CD4-positive, alpha-beta T cell (primary cell): ENCODE data around the gene RAB24. TPM values are rescaled to one million over a fixed set of nuclear protein-coding genes. Genes with fewer than 3 reads are reported as not detected.
A peak's percentile ranks its signal among the peaks of the same experiment; 100 is the strongest.

Source experiments
- ATAC-seq: fragments of 200-7000 bp; cut with Tn5 transposase; one replicate; pipeline ENCODE4 v1.10.0; 2022; ENCODE audit warnings: mild to moderate bottlenecking; ENCODE audit not compliant: poor library complexity
- CTCF ChIA-PET: fragments of 350-600 bp; sonication (Branson Sonifier 250); formaldehyde crosslinking; loops from one replicate; lab custom pipeline; 2021; ENCODE audit warnings: antibody characterized with exemption, inconsistent platforms; lab: Charles Lee
- POLR2A ChIA-PET: fragments of 350-600 bp; sonication (Branson Sonifier 250); formaldehyde crosslinking; loops from one replicate; lab custom pipeline; 2021; ENCODE audit warnings: antibody characterized with exemption, inconsistent platforms; lab: Charles Lee
- DNase-seq, 14 experiments: peaks; one replicate each; pipeline ENCODE4 v3.0.0-alpha.2; 2013 to 2020; ENCODE audit warnings: mixed read lengths in 2 of 14
- H3K27ac ChIP-seq, 2 donors: one replicate each; pipeline versions ENCODE4 v1.5.1 to v1.7.0; 2013; ENCODE audit warnings: low read length in 2 of 2, low read depth in 1 of 2, mild to moderate bottlenecking in 1 of 2
- H3K27me3 ChIP-seq, 2 experiments: 1 replicate in 1 of 2; 2 replicates in 1 of 2; pipeline versions ENCODE4 v1.6.1 to v1.7.0; 2013; ENCODE audit warnings: low read length in 2 of 2, control low read depth in 1 of 2, mild to moderate bottlenecking in 1 of 2, moderate library complexity in 1 of 2; ENCODE audit not compliant: insufficient read depth in 2 of 2, control insufficient read depth in 1 of 2
- H3K36me3 ChIP-seq: one replicate; pipeline ENCODE4 v1.6.1; 2013; ENCODE audit warnings: low read length, control low read depth; ENCODE audit not compliant: insufficient read depth
- H3K4me1 ChIP-seq: one replicate; pipeline ENCODE4 v1.6.1; 2013; ENCODE audit warnings: low read length, control low read depth; ENCODE audit not compliant: insufficient read depth
- H3K4me3 ChIP-seq: one replicate; pipeline ENCODE4 v1.5.1; 2013; ENCODE audit warnings: mild to moderate bottlenecking, low read length, moderate library complexity
- H3K9me3 ChIP-seq, 2 experiments: 1 replicate in 1 of 2; 2 replicates in 1 of 2; pipeline versions ENCODE4 v1.6.1 to v1.7.0; 2013; ENCODE audit warnings: low read length in 2 of 2, mild to moderate bottlenecking in 2 of 2, control low read depth in 1 of 2, moderate library complexity in 1 of 2; ENCODE audit not compliant: control insufficient read depth in 1 of 2, insufficient read depth in 1 of 2
- H3K27ac Mint-ChIP-seq: one replicate; pipeline ENCODE4 v1.8.0; 2020; ENCODE audit warnings: mixed read lengths
- H3K27me3 Mint-ChIP-seq: one replicate; pipeline ENCODE4 v1.8.0; 2021; ENCODE audit warnings: mixed read lengths
- H3K36me3 Mint-ChIP-seq: one replicate; pipeline ENCODE4 v1.8.0; 2021; ENCODE audit warnings: low read depth, mixed read lengths
- H3K4me1 Mint-ChIP-seq: one replicate; pipeline ENCODE4 v1.8.0; 2021; ENCODE audit warnings: low read depth, mixed read lengths
- H3K4me3 Mint-ChIP-seq: one replicate; pipeline ENCODE4 v1.8.0; 2020; ENCODE audit warnings: mild to moderate bottlenecking, mixed read lengths
- H3K9me3 Mint-ChIP-seq: one replicate; pipeline ENCODE4 v1.8.0; 2020; ENCODE audit warnings: mixed read lengths
- CTCF ChIP-seq: fragments of 200-600 bp; IDR thresholded peaks from one replicate; pipeline ENCODE4 v1.8.0; 2022; ENCODE audit warnings: antibody characterized with exemption, mild to moderate bottlenecking
- intact Hi-C, 2 experiments: fragments of 100-400 bp; cut with DNase I in 1 of 2; cut with micrococcal nuclease in 1 of 2; formaldehyde crosslinking; loops; one replicate each; pipeline versions ENCODE4 v1.15.1 to v1.9.0; 2023 to 2025; cut with DNase I, micrococcal nuclease
- total RNA-seq, 174 experiments: library from RNA in 2 of 174; stranded (reverse) in 2 of 174; gene quantifications; one replicate each; pipeline ENCODE4 v1.2.3 and lab custom pipeline; 2021 to 2026

RAB24 gene
- total RNA-seq, 2 experiments from 2014 or later: 17.0 to 18.0 TPM

DNA sequence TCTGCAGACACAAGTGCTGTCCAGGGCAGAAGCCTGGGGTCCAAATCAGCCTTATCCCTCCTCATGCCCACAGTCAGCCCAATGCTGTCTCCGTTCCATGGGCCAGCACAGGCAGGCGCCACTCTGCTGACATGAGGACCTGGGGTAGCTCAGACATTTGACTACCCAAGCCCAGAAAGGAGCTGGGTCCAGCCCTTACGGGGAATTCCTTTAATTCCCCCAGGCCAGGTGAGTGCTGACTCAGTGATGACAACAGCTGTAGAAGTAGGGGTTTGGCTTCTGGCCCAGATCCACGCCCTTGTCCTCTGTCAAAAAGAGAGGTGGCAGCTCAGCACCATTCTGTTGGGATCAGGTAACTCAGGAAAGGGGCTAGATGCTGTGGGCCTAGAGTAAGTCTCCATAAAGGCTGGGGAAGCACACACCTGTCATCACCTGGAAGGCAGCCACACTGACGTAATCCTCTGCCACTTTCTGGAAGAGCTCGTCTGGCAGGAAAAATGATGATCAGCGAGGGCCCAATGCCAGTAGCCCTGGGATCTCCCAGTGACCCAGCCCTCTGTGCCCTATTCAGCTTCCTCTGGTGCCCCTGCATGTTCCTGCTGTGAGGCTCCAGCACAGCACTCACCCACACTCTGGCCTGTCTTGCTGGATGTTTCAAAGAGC is 1.9 kb downstream of the RAB24 start:
- Mint-ChIP-seq H3K27ac (peak overlapping the region; percentile 88), H3K27me3 (no peaks in the 10 kb centered on the region), H3K4me1 (peaks cover 80% of the 10 kb centered on the region), H3K9me3 (no peaks in the 10 kb centered on the region), H3K4me3 (peak overlapping the region; percentile 90), H3K36me3 (peaks cover 47% of the 10 kb centered on the region)
- Histone ChIP-seq H3K4me3 (peak overlapping the region; percentile 92), H3K9me3 (no peaks in the 10 kb centered on the region), H3K4me1 (peaks cover 71% of the 10 kb centered on the region), H3K36me3 (peaks cover 13% of the 10 kb centered on the region), H3K27me3 (no peaks in the 10 kb centered on the region), H3K27ac (peak overlapping the region; percentile 15 to 49)
- ATAC-seq (no peak), DNase-seq (peak in 2 of 14 experiments; percentile 36 to 57)
- TF ChIP-seq CTCF: no peak
- intact Hi-C loops: loop anchor here in 1 of 2 experiments (2.0 to 10.0 kb wide), 3 partner anchors 169 to 853 kb away; partner anchors contain the start of genes NHP2, NSD1 and TMED9
- CTCF ChIA-PET: interaction anchor here (0.9 to 1.0 kb wide), 2 partner anchors 8 to 12 kb away, joined by 3 to 4 read pairs; no protein-coding TSS in a partner anchor
- POLR2A ChIA-PET: interaction anchor here (1.0 to 3.4 kb wide), 5 partner anchors 11 to 187 kb away, joined by 3 to 15 read pairs (median 3); partner anchors contain the start of gene LMAN2

DNA sequence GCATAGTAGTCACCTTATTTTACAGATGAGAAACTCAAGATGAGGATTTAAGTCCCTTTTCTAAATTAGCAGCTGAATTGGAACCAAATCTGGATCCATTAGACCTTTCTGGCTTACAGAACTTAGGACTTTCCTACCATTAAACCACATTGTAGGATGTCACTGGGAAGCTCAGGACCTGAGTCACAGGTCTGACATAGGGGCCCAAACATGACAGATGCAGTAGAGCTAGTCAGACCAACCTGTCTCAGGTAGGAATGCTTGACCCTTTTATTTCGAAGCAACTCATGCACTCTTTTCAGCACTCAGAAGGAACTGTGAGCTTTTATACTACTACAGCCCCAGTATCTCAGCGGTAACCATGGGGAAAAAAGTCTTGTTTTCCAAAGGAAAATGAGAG is 2.6 kb downstream of the RAB24 start:
- no peaks in the 10 kb centered on the region for H3K27me3 ChIP-seq
- peak overlapping the region; percentile 88 for H3K27ac Mint-ChIP-seq
- H3K9me3 Mint-ChIP-seq: no peaks in the 10 kb centered on the region
- no peak overlapping the region for H3K4me3 ChIP-seq
- no peak for TF ChIP-seq CTCF
- H3K27ac ChIP-seq: peak overlapping the region; percentile 49 to 55
- H3K27me3 Mint-ChIP-seq: no peaks in the 10 kb centered on the region
- H3K4me1 ChIP-seq: peaks cover 73% of the 10 kb centered on the region
- peaks cover 47% of the 10 kb centered on the region for H3K36me3 Mint-ChIP-seq
- no peak for ATAC-seq
- no peak for DNase-seq
- POLR2A ChIA-PET: interaction anchor here (1.0 to 3.4 kb wide), 5 partner anchors 11 to 186 kb away, joined by 3 to 15 read pairs (median 3); partner anchors contain the start of gene LMAN2
- H3K4me3 Mint-ChIP-seq: peak overlapping the region; percentile 79
- intact Hi-C loops: loop anchor here in 1 of 2 experiments (5.0 to 10.0 kb wide), 2 partner anchors 169 to 854 kb away; partner anchors contain the start of genes NHP2 and NSD1
- no peaks in the 10 kb centered on the region for H3K9me3 ChIP-seq
- peaks cover 81% of the 10 kb centered on the region for H3K4me1 Mint-ChIP-seq
- peaks cover 10% of the 10 kb centered on the region for H3K36me3 ChIP-seq
- CTCF ChIA-PET: interaction anchor here (1.0 to 2.7 kb wide), 2 partner anchors 9 to 12 kb away, joined by 3 to 8 read pairs; no protein-coding TSS in a partner anchor

DNA sequence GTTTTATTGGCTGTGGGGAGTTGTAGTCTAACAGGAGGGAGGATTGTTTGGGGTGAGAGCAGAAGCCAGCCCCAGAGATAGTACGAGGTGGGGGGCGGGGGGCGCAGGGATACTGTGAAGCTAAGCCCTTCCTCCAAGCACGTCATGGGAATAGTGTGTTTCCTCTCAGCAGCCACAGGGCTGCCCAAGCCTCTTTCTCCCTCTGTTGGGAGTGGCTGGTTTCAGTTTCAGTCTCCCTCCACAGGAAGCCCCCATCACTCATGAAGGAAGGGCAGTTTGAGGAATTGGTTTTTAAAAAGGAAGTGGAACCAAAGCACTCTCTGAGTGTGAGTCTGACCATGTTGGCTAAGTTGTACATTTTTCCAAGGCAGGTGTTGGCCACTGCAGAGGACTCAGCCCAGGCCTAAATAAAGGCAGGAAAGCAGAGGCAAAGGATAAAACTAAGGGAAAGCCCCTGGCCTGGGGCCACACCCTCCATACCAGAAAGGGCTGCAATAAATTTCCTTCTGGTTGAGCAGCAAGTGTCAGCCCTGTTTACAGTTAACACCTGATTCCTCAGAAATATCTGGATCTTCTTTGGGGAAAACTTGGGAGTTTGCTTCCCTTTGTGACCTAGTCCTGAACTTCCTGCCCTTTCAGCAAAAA is 3.2 kb downstream of the RAB24 start:
- Histone ChIP-seq H3K9me3 (no peaks in the 10 kb centered on the region), H3K4me3 (no peak overlapping the region), H3K27me3 (no peaks in the 10 kb centered on the region), H3K27ac (peak overlapping the region; percentile 49 to 55), H3K4me1 (peaks cover 72% of the 10 kb centered on the region), H3K36me3 (peaks cover 10% of the 10 kb centered on the region)
- no peaks in the 10 kb centered on the region for H3K27me3 Mint-ChIP-seq
- CTCF ChIA-PET: interaction anchor here (1.0 to 2.7 kb wide), 3 partner anchors 9 to 104 kb away, joined by 3 to 8 read pairs (median 4); no protein-coding TSS in a partner anchor
- peak overlapping the region; percentile 88 for H3K27ac Mint-ChIP-seq
- peaks cover 47% of the 10 kb centered on the region for H3K36me3 Mint-ChIP-seq
- peak overlapping the region; percentile 79 for H3K4me3 Mint-ChIP-seq
- H3K9me3 Mint-ChIP-seq: no peaks in the 10 kb centered on the region
- POLR2A ChIA-PET: interaction anchor here (1.5 kb wide), 1 partner anchor 152 kb away, joined by 3 read pairs; no protein-coding TSS in a partner anchor
- DNase-seq: peak in 8 of 14 experiments; percentile 35 to 89 (median 50)
- ATAC-seq: peak; percentile 45
- intact Hi-C loops: loop anchor here in 1 of 2 experiments (5.0 to 10.0 kb wide), 2 partner anchors 168 to 854 kb away; partner anchors contain the start of genes NHP2 and NSD1
- H3K4me1 Mint-ChIP-seq: peaks cover 81% of the 10 kb centered on the region
- TF ChIP-seq CTCF: no peak
